Sciatic nerve (tissue), 2 donors: ENCODE data around the gene MRPL2. TPM values are rescaled to one million over a fixed set of nuclear protein-coding genes. Genes with fewer than 3 reads are reported as not detected.

Source experiments
- ATAC-seq: fragments of 200-7000 bp; cut with Tn5 transposase; one replicate; pipeline ENCODE4 v1.9.1; 2020; ENCODE audit warnings: mild to moderate bottlenecking, moderate library complexity
- DNase-seq: peaks from one replicate; pipeline ENCODE4 v3.0.0-alpha.2; 2020; ENCODE audit warnings: low spot score
- intact Hi-C: fragments of 100-400 bp; cut with DNase I; formaldehyde crosslinking; loops from one replicate; pipeline ENCODE4 v1.14.2; 2022
- total RNA-seq: library from RNA; stranded (reverse); fragmentation: NEBNext Ultra II Directional; extraction: Animal tissue kit (Norgen Biotek cat#: 25700); gene quantifications from one replicate; pipeline ENCODE4 v1.2.1, GENCODE V29; 2021
- donor health status: DM: no; HTN: no; CAD: no.
- donor health status: DM: no; HTN: no; CAD: no.

MRPL2 gene
- total RNA-seq, 1 donor from 2014 or later = 40.4 TPM

DNA sequence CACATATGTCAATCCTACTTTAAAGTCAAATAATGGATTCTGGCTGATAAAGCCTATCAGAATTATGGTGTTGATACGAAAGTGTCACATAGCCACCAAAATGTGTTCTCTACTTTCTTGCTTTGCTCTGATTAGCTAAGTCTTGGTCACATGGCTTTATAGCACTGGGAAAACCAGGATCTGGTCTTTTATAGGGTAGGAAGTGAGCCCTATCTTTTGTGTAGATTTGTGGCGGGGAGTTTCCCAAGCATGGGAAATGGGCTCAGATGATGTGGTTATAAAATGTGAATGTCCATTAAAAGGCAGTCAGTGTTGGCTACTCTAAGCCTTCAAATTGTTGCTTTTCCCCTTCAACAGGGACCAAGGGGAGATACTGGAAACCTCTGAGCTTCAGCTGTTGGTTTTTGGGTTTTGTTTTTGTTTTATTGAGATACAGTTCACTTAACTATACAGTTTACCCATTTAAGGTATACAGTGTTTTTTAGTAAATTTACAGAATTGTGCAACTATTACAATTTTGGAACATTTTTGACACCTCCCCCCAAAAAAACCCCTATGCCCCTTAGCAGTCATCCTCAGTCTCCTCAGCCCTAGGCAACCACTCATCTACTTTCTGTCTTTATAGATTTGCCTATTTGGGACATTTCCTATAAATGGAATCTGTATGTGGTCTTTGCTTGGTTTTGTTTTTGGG lies 25.6 kb downstream of the MRPL2 start:
- intact Hi-C loops = no loop called here
- ATAC-seq (no peak), DNase-seq (no peak)

DNA sequence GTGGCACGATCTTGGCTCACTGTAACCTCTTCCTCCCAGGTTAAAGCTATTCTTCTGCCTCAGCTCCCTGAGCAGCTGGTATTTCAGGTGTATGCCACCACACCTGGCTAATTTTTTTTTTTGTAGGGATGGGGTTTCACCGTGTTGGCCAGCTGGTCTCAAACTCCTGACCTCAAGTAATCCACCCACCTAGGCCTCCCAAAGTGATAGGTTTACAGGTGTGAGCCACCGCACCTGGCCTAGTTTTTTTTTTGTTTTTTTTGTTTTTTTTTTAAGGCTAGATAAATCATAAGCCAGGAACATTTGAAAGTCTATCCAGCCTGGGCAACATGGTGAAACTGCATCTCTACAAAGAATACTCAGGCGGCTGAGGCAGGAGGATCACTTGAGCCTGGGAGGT lies 26.9 kb downstream of the MRPL2 start:
- intact Hi-C loops = no loop called here
- no peak for DNase-seq
- no peak for ATAC-seq

DNA sequence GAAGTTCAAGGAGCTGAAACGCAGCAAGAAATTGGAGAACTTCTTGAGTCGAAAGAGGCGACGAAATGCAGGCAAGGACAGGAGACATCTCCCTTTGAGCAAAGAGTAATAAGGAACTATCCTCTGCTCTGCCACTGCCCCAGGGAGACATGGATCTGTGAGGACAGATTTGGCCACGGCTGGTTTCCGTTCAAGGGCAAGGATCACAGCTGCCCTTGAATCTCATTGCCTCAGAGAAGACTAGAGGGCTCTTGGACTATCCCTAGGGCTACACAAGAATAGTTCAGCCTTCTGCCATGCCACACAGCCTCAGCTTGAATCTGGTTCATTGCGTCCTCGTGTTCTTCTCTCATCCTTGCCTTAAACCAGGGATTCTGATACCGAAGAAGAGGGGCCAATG lies 30.1 kb downstream of the MRPL2 start:
- ATAC-seq = no peak
- intact Hi-C loops = no loop called here
- no peak for DNase-seq

DNA sequence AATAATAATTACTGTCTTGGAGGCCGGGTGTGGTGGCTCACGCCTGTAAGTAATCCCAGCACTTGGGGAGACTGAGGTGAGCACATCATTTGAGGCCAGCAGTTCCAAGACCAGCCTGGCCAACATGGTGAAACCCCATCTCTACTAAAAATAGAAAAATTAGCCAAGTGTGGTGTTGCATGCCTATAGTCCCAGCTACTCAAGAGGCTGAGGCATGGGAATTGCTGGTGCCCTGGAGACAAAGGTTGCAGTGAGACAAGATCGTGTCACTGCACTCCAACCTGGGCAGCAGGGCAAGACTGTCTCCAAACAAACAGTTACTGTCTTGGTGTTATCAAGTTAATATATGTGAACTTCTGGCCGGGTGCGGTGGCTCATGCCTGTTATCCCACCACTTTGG lies 32.9 kb downstream of the MRPL2 start:
- intact Hi-C loops = no loop called here
- DNase-seq (no peak), ATAC-seq (no peak)

DNA sequence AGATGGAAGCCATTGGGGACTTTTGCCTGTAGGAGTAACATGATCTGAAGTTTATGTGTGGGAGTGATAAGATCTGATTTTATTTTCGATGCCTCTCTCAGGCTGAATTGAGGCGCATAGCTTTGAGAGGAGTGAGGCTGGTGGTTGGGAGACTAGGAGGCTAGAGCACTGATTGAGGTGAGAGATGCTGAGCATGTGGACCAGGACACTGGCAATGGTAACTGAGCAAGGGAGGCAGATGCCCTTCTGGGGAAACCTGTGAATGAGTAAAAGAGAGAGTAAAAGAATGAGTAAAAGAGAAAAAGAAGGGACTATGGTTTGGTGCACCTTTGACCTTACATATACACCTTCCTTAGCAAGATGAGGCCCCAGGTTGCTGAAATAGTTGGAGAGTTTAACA lies 34.8 kb downstream of the MRPL2 start:
- ATAC-seq = no peak

DNA sequence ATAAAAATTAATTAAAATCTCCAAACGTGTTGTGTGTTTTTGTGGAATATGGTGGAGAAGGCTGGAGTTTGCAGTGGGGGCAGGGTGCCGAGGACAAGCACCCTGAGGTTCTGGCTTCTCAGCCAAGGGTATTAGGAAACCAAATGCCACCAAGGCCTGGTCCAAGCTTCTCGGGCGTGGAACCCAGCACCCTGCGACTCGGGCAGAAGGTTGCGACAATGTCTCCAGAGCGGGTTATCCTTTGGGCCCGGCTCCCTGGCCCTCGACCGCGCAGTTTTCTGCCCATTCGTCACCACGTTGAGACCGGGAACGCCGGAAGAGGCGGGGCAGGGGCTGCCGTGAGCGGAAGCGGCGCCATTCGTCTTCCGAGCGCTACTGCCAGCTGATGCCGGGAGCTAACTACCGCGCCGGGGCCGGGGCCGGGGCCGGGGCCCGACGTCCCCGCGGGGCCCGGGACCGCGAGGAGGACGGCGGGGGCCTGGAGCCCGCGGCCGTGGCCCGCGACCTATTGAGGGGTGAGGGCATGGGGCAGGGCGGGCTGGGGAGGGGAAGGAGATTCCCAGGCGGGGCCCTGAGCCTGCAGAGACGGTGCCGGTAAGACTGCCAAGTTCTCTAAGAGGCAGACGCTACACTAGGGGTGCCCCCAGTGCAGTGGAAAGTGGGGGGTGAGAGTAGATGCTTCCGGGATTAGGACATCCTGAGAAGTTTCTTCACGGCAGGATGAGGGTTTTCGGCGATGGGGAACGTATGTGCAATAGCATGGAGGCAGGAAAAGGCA lies 37.8 kb downstream of the MRPL2 start, which contains the start of gene RRP36:
Gene RRP36 (plus strand): TSS at position 354 of the 778 bp plus-strand sequence. CDS start 32 bp downstream, at position 386.
- DNase-seq (peak; percentile 87), ATAC-seq (peak; percentile 91)
- intact Hi-C loops = loop anchor here (5.0 kb wide), 1 partner anchor 234 kb away; no protein-coding TSS in a partner anchor

More for the DNA sequence above, 34.8 kb downstream of the MRPL2 start:
- intact Hi-C loops = loop anchor here (5.0 kb wide), 1 partner anchor 237 kb away; no protein-coding TSS in a partner anchor
- DNase-seq = no peak

DNA sequence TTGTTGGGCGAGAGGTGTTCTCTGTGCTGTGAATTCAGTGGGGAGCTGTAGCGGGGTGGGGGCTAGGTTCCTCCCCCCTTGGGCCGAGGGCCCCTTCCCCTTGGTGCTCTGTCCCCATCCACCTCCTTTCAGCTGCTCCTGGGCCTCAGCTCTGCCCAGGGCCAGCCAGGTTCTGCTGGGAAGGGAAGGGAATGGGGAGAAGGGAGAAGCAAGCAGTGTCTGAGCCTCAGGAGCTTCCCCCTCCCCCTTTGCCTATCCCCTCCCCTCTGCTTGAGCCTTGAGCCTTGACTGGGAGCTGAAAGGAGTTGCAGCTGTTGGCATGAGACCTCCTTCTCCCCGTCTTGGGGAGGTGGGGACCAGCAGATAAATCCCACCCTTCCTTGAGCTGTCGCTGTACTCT lies 38.4 kb downstream of the MRPL2 start:
- intact Hi-C loops = loop anchor here (5.0 kb wide), 1 partner anchor 234 kb away; no protein-coding TSS in a partner anchor
- DNase-seq (no peak), ATAC-seq (peak; percentile 40)

GRCh38 chr6:43020052-43020705 lies 39.1 kb downstream of the MRPL2 start:
- intact Hi-C loops = loop anchor here (5.0 kb wide), 1 partner anchor 233 kb away; no protein-coding TSS in a partner anchor
- no peak for ATAC-seq
- DNase-seq = no peak

- DNase-seq (no peak), ATAC-seq (no peak)
- intact Hi-C loops = no loop called here
Observed at GRCh38 chr6:43019152-43019551, 40.1 kb downstream of the MRPL2 start.

- intact Hi-C loops = no loop called here
- DNase-seq = no peak
- ATAC-seq = no peak
Observed at GRCh38 chr6:43016943-43017334, 42.3 kb downstream of the MRPL2 start.

DNA sequence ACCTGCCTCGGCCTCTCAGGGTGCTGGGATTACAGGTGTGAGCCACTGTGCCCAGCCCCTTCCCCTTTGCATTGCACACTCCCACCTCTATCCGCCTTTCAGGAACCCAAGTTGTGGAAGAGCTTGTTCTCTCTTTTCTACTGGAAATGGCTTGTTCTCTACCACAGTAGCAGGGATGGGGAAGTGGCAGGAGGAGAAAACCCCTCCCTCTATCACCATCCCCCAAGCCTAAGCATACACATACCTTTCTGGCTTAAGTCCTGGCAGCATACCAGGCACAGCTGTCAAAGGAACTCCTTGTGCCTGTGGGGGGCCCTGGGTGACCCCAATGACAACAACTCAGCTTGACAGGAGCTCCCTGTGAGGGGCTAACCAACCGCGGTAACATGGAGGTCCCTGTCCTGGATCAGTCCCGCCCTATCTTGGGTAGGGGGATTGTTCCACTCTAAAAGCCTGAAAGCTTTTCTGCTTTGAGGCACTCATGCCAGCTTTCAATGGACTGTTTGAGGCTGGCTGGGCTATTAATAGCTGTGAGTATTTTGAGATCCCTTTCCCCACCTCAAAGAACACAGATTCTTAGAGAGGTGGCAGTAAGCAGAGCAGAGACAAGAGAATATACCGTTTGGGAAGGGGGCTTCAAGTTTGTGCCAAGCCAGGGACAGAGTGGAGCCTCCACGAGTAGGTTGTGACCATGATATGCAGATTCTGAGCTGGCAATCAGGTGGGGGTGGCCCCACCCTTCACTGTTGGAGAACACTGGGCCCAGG lies 42.9 kb downstream of the MRPL2 start:
- DNase-seq = no peak
- ATAC-seq = no peak
- intact Hi-C loops = no loop called here

GRCh38 chr6:43014434-43014909 lies 44.8 kb downstream of the MRPL2 start:
- intact Hi-C loops = no loop called here
- ATAC-seq = no peak

GRCh38 chr6:43013843-43014433 lies 45.3 kb downstream of the MRPL2 start, which contains the start of the genes KLHDC3 and MEA1:
TSS of gene KLHDC3 (plus strand) at chr6:43014249. CDS start at chr6:43017193, 2,944 bp downstream.
TSS of gene MEA1 (minus strand) at chr6:43013946. CDS start at chr6:43013813, 133 bp downstream.
- peak; percentile 98 for ATAC-seq
- DNase-seq = peak; percentile 99
- intact Hi-C loops = no loop called here

More at GRCh38 chr6:43014434-43014909, 44.8 kb downstream of the MRPL2 start:
- DNase-seq = no peak

GRCh38 chr6:43013097-43013842 lies 46.0 kb downstream of the MRPL2 start:
- intact Hi-C loops = no loop called here
- ATAC-seq (peak; percentile 1), DNase-seq (no peak)

DNA sequence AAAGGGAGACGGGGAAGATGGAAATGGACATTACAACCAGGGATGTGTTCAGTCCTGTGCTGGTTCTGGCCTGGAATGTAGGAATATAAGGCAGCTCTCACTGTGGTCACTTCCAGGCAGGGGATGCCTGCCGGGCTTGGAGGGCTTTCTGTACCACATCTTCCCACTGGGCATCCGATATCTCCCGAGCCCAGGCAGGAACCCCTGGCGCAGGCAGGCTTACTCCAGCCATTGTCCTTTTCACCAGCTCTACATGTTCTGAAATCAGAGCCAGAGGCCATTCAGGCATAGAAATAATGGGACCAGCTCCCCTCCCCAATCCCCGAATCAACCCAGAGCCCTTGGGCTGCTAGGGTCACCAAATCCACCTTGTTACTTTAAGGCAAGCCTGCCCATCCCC lies 46.9 kb downstream of the MRPL2 start:
- no peak for ATAC-seq

DNA sequence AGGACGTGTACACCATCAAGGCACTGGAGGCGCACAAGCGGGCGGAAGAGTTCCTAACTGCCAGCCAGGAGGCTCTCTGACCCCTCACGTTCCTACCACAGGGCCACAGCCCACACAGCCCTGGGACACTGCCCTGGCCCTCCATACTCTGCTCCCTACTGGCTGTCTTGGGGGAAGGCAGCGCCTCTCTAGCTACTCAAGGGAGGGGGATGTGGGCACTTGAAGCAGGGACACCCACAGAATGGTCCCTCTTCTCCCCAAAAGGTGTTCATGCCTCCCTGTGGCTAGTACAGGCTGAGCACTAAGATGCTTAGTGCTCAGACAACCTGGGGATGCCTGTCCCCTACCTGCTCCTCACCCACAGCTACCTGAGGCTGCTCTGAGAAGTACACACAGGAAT lies 48.0 kb downstream of the MRPL2 start:
- ATAC-seq = no peak
- intact Hi-C loops = no loop called here

More for the DNA sequence above, 46.9 kb downstream of the MRPL2 start:
- no peak for DNase-seq
- intact Hi-C loops = no loop called here

GRCh38 chr6:43009124-43009523 lies 50.1 kb downstream of the MRPL2 start:
- DNase-seq = no peak
- ATAC-seq = no peak

More for the DNA sequence above, 48.0 kb downstream of the MRPL2 start:
- no peak for DNase-seq

More at GRCh38 chr6:43009124-43009523, 50.1 kb downstream of the MRPL2 start:
- intact Hi-C loops = no loop called here
